Activated T-cell treated with anti-CD3 and anti-CD28 coated beads, Interleukin-2, amount 50 U/mL, for 24 hours (primary cell): ENCODE data around the gene CH25H.
A peak's percentile ranks its signal among the peaks of the same experiment; 100 is the strongest.
"Not testable (repeated sequence)": the region's sequence is repeated elsewhere in the genome, so short reads cannot be mapped to it uniquely, and the experiment has no call there.

Experiments used
- DNase-seq: peaks from one replicate; pipeline ENCODE4 v3.0.0-alpha.2; 2020
- H3K27ac Mint-ChIP-seq: 2 replicates; pipeline ENCODE4 v1.8.0; 2020; ENCODE audit warnings: mild to moderate bottlenecking, mixed read lengths
- H3K27me3 Mint-ChIP-seq: 2 replicates; pipeline ENCODE4 v1.8.0; 2020; ENCODE audit warnings: mixed read lengths
- H3K36me3 Mint-ChIP-seq: 2 replicates; pipeline ENCODE4 v1.8.0; 2020; ENCODE audit warnings: low read depth, mixed read lengths
- H3K4me1 Mint-ChIP-seq: 2 replicates; pipeline ENCODE4 v1.8.0; 2020; ENCODE audit warnings: low read depth, mixed read lengths
- H3K4me3 Mint-ChIP-seq: 2 replicates; pipeline ENCODE4 v1.8.0; 2020; ENCODE audit warnings: mild to moderate bottlenecking, moderate library complexity, mixed read lengths
- H3K9me3 Mint-ChIP-seq: 2 replicates; pipeline ENCODE4 v1.8.0; 2020; ENCODE audit warnings: mixed read lengths

CH25H gene, protein sequence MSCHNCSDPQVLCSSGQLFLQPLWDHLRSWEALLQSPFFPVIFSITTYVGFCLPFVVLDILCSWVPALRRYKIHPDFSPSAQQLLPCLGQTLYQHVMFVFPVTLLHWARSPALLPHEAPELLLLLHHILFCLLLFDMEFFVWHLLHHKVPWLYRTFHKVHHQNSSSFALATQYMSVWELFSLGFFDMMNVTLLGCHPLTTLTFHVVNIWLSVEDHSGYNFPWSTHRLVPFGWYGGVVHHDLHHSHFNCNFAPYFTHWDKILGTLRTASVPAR

DNA sequence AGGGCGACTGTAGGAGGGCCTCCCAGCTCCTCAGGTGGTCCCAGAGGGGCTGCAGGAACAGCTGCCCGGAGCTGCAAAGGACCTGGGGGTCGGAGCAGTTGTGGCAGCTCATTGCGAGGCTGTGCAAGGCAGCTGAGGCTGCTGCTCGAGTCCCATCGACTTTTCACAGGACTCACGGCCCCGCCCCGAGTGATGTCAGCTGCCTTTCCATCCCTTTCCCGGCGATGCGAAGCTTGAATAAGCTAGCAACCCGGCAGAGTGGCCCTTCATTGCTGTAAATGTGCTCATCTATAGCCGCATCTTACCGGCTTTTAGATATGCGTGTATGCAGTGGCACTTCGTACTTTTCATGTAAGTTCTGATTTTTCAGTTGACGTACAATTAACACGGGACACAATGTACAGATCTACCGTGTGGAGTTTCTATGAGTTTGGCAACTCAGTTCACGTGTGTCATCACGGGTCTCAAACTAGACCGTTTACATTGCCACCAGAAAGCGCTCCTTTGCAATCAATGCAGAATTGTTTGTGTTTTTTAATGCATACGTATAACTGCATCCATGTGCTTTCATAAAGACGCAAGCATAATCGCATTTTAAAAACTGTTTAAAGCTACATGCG, at the start of gene CH25H:
Gene CH25H, minus strand, starts transcription at position 137 of the 620 bp plus-strand sequence. Its CDS starts 25 bp downstream, at position 112.
- Mint-ChIP-seq H3K27me3 (peaks cover 34% of the 10 kb centered on the region), H3K36me3 (no peaks in the 10 kb centered on the region), H3K9me3 (no peaks in the 10 kb centered on the region), H3K27ac (peak within 1 kb of the TSS; percentile 58), H3K4me3 (peak within 1 kb of the TSS; percentile 70), H3K4me1 (peaks cover 19% of the 10 kb centered on the region)
- peak; percentile 71 for DNase-seq

DNA sequence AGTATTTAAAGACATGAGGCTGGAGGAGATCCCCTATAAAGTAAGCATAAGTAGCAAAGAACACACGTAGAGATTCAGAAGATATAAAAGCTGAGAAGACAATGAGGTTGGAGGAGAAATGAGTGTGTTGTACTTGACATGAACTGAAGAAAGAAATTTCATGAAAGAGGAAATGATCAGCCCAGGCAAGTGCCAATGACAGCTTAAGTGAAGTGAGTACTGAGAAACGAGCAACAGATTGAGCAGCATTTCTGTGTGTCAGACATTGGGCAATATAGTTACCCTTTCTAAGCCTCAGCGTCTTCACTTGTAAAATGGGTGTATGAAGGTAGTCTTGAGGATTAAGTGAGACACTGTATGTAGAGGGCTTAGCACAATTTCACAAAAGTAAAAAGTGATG, 49.2 kb upstream of the CH25H start:
- no peak overlapping the region for H3K4me3 Mint-ChIP-seq
- peaks cover 8% of the 10 kb centered on the region for H3K27me3 Mint-ChIP-seq
- H3K9me3 Mint-ChIP-seq = peaks cover 15% of the 10 kb centered on the region
- H3K27ac Mint-ChIP-seq = no peak overlapping the region
- peaks cover 7% of the 10 kb centered on the region for H3K36me3 Mint-ChIP-seq
- DNase-seq = no peak
- H3K4me1 Mint-ChIP-seq = peaks cover 25% of the 10 kb centered on the region

DNA sequence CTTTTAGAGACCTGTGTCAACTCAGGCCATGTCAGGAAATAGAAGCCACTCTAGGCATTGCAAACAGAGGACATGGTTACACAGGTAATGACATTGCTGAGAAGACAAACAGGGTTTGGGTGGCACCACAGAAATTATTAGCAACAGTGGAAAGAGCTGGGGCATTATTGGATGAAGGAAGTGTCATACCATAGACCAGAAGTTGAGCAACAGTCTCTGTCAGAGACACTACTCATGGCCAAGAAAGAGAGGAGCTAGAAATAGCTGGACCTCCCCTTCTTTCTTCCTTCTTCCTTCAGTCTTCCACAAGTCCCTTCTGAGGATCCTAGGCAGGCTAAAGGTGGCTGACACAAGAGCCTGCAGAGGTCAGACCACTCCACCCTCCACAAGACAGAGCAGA, 48.7 kb upstream of the CH25H start:
- H3K36me3 Mint-ChIP-seq = peaks cover 9% of the 10 kb centered on the region
- H3K9me3 Mint-ChIP-seq = peaks cover 15% of the 10 kb centered on the region
- no peak overlapping the region for H3K27ac Mint-ChIP-seq
- H3K27me3 Mint-ChIP-seq = peaks cover 8% of the 10 kb centered on the region
- no peak overlapping the region for H3K4me3 Mint-ChIP-seq
- no peak for DNase-seq
- H3K4me1 Mint-ChIP-seq = peaks cover 28% of the 10 kb centered on the region

DNA sequence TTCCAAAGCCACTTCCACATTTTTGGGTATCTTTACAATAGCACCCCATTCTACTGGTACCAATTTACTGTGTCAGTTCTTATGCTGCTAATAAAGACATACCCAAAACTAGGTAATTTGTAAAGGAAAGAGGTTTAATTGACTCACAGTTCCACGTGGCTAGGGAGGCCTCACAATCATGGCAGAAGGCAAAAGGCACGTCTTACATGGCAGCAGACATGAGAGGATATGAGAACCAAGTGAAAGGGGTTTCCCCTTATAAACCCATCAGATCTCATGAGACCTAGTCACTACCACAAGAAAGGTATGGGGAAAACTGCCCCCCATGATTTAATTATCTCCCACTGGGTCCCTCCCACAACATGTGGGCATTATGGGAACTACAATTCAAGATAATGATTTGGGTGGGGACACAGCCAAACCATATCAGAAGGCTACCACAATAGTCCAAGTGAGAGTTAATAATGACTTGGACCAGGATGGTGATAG, 48.0 kb upstream of the CH25H start:
- H3K36me3 Mint-ChIP-seq, H3K27me3 Mint-ChIP-seq, H3K27ac Mint-ChIP-seq, DNase-seq, H3K4me3 Mint-ChIP-seq: not testable (repeated sequence)
- peaks cover 15% of the 10 kb centered on the region for H3K9me3 Mint-ChIP-seq
- H3K4me1 Mint-ChIP-seq = peaks cover 30% of the 10 kb centered on the region

DNA sequence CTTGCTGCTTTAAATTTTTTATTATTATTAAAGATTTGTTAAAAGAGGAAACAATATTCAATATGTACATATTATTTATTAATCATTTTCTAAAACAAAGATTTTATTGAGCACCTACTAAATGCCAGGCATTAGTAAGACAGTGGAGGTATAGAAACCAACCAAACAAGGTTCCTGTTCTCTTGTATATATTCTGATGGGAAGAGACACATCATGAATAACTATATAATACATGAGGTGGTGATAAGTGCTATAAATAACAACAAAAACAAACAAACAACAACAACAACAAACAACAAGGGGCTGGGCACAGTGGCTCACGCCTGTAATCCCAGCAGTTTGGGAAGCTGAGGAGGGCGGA, 45.1 kb upstream of the CH25H start:
- Mint-ChIP-seq H3K36me3 (peaks cover 9% of the 10 kb centered on the region), H3K9me3 (peaks cover 15% of the 10 kb centered on the region), H3K27me3 (peaks cover 4% of the 10 kb centered on the region), H3K4me1 (peaks cover 43% of the 10 kb centered on the region), H3K27ac (peak overlapping the region; percentile 73), H3K4me3 (peak overlapping the region; percentile 88)
- no peak for DNase-seq

DNA sequence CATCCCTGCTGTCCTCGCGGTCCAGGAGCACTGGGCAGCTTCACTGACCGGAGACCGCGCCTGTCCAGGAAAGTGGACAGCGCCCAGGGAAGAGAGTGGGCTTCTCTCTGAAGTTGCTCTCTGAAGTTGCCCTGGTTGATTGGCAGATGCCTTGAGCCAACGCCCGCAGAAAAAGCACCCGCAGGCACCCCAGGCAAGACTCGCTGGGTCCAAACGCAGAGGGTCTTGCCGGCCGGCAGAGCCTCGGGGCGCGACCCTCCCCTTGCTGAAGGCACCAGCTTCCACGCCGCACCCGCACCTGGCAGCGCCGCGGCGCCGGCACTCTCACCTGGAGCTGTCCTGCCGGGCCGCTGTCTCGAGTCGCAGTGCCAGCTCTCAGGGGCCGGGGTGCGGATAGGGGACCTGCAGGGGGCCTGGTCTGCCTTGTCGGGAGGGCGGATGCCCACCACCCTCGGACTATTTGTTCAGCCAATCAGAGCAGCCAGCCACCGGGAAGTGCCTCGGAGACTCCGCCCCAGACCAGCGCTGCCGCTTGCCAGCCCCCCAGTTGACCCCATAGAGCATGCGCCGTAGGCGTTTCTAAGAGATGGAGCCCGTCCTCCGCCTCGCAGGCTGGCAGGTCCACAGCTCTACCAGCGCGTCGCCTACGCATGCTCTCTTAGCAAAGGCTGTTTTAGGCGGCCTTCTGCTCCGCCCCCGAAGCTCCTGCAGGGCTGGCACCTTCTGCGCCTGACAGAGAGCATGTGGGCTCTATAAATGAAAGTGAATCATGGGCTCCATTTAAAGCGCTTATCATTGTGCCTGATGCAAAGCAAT, 44.5 kb upstream of the CH25H start, which contains the start of gene LIPA:
Gene LIPA, minus strand, starts transcription at position 367 of the 816 bp plus-strand sequence. CDS start 4,127 bp downstream, outside the sequence.
- peak within 1 kb of the TSS; percentile 88 for H3K4me3 Mint-ChIP-seq
- H3K36me3 Mint-ChIP-seq = peaks cover 9% of the 10 kb centered on the region
- peak within 1 kb of the TSS; percentile 73 for H3K27ac Mint-ChIP-seq
- peaks cover 43% of the 10 kb centered on the region for H3K4me1 Mint-ChIP-seq
- H3K27me3 Mint-ChIP-seq = peaks cover 3% of the 10 kb centered on the region
- peaks cover 15% of the 10 kb centered on the region for H3K9me3 Mint-ChIP-seq
- DNase-seq = peak; percentile 93

DNA sequence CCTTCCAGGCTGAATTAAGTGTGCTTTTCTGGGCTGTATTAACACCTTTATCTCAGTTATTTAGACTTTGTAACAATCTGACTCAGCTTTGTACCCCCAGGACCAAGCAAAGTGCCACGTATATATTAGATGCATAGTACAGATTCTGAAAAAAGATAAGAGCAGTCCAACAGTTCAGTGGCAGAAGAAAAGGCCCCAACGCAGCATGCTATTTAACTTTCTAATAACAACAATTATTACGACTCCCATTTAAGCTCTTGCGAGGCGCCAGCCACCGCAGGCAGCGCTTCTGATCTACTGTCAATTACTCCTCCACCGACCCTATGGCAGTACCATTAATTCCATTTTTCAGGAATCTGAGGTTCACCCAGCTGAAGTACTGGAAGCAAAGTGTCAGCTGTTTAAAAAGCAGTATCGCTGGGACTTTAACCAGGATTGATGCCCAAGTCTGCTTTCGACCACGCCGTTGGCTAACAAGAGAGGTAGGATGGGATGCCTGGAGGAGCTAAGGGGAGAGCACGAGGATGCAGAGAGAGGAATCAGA, 43.8 kb upstream of the CH25H start:
- H3K27me3 Mint-ChIP-seq = no peaks in the 10 kb centered on the region
- peak overlapping the region; percentile 72 for H3K27ac Mint-ChIP-seq
- no peak for DNase-seq
- H3K36me3 Mint-ChIP-seq = peaks cover 10% of the 10 kb centered on the region
- peak overlapping the region; percentile 88 for H3K4me3 Mint-ChIP-seq
- peaks cover 15% of the 10 kb centered on the region for H3K9me3 Mint-ChIP-seq
- peaks cover 43% of the 10 kb centered on the region for H3K4me1 Mint-ChIP-seq

DNA sequence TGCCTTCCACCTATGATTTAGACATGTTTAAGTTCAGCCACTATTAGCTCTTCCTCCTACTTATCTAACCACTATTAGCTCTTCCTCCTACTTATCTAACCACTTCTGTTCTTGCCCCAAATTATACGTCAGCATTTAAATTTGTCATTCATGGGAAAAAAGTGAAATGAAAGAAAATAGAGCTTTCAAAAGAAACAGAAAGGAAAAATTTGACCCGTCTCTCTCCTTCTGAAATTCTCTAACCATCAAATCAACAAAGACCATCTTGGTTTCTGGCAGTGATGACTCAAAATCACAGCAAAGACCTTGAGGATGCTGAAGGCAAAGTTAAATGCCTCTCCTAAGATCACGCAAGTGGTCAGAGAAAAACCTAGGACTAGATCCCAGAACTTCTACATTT, 41.9 kb upstream of the CH25H start:
- H3K27me3 Mint-ChIP-seq = no peaks in the 10 kb centered on the region
- DNase-seq = no peak
- no peak overlapping the region for H3K27ac Mint-ChIP-seq
- H3K4me1 Mint-ChIP-seq = peaks cover 35% of the 10 kb centered on the region
- no peak overlapping the region for H3K4me3 Mint-ChIP-seq
- H3K9me3 Mint-ChIP-seq = peaks cover 3% of the 10 kb centered on the region
- H3K36me3 Mint-ChIP-seq = peaks cover 14% of the 10 kb centered on the region

DNA sequence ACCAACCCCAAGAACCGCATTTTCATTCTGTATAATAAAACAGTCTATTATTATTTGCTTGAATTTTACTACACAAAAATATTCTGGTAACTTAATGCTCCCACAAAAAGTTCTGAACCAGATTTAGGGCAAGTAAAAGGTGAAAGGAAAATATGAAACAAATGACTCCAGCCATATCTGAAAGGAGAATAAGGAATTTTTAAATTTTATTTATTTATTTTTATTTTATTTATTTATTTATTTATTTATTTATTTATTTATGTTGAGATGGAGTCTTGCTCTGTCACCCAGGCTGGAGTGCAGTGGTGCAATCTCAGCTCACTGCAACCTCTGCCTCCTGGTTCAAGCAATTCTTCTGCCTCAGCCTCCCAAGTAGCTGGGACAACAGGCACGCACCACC, 40.5 kb upstream of the CH25H start:
- peaks cover 36% of the 10 kb centered on the region for H3K4me1 Mint-ChIP-seq
- DNase-seq, H3K4me3 Mint-ChIP-seq, H3K27me3 Mint-ChIP-seq, H3K9me3 Mint-ChIP-seq, H3K27ac Mint-ChIP-seq: not testable (repeated sequence)
- H3K36me3 Mint-ChIP-seq = peaks cover 20% of the 10 kb centered on the region

DNA sequence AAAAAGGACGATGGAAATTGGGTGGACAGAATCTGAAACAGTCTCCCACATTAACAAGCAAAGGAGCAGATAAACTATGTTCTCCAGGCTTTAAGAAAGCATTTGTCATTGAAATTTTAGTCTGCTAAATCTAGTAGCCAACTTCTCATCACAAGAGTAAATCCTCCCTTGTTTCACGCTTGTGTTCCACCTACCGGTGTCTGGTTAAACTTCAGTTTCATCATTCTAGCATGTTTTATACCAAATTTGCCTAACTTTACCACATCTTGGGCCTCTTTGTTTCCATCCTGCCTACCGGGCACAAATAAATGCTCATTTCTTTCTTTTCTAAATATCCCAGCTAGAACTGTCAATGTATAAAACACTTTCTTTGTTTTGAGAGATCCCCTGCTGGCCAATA, 38.7 kb upstream of the CH25H start:
- Mint-ChIP-seq H3K27ac (no peak overlapping the region), H3K4me3 (no peak overlapping the region), H3K4me1 (peaks cover 28% of the 10 kb centered on the region), H3K9me3 (no peaks in the 10 kb centered on the region), H3K36me3 (peaks cover 24% of the 10 kb centered on the region), H3K27me3 (no peaks in the 10 kb centered on the region)
- DNase-seq = no peak

DNA sequence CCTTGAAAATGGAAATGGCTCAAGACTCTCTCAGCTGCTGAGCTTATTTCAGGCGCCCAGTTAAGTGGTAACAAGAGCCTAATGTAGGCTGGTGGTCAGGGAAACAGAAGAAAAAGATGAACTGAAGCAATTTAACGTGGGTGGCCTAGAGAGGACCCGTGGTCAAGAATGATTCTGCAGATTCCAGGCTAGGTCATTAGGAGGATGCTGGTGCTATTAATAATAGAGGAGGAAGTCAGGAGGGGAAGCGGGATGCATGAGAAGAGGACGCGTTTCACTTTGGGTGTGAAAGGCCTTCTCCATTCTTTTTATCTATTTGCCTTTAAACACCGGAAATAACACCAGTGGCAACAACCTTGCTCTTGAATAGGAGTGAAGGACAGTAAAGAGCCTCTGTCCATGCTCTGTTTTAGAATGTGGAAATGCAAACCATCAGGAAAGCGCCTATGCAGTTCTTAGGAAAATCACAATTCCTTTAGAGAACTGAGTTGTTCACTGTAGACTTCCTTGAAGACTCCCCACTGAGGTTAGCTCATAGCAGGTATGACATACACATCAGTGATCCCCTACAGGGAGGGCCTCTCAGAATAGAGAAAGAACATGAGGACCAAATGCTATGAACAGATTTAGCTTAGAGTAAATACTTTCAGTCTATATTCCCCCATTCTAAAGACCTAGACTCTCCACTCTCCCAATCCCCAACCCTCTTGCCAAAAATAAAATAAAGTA, 35.9 kb upstream of the CH25H start:
- Mint-ChIP-seq H3K36me3 (peaks cover 34% of the 10 kb centered on the region), H3K9me3 (no peaks in the 10 kb centered on the region), H3K27me3 (no peaks in the 10 kb centered on the region), H3K4me3 (no peak overlapping the region), H3K27ac (no peak overlapping the region), H3K4me1 (peaks cover 12% of the 10 kb centered on the region)
- DNase-seq = no peak

DNA sequence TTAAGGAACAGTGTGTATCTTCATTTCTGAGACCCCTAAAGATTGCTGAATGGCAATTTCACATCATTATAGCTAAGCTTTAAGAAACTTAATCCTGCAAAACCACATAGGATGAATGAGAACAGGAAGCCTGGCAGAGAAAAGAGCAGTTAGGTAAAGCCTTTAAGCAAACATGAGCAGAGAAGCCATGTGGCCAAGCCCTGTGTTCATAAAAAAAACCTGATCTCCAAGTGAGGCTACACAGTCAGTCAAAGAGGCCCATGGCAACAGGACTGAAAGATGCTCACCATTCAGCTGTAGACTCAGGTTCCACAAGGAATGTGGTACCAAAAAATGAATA, 35.2 kb upstream of the CH25H start:
- Mint-ChIP-seq H3K27me3 (no peaks in the 10 kb centered on the region), H3K9me3 (no peaks in the 10 kb centered on the region), H3K36me3 (peaks cover 36% of the 10 kb centered on the region), H3K4me3 (no peak overlapping the region), H3K4me1 (peaks cover 11% of the 10 kb centered on the region), H3K27ac (no peak overlapping the region)
- DNase-seq = no peak

DNA sequence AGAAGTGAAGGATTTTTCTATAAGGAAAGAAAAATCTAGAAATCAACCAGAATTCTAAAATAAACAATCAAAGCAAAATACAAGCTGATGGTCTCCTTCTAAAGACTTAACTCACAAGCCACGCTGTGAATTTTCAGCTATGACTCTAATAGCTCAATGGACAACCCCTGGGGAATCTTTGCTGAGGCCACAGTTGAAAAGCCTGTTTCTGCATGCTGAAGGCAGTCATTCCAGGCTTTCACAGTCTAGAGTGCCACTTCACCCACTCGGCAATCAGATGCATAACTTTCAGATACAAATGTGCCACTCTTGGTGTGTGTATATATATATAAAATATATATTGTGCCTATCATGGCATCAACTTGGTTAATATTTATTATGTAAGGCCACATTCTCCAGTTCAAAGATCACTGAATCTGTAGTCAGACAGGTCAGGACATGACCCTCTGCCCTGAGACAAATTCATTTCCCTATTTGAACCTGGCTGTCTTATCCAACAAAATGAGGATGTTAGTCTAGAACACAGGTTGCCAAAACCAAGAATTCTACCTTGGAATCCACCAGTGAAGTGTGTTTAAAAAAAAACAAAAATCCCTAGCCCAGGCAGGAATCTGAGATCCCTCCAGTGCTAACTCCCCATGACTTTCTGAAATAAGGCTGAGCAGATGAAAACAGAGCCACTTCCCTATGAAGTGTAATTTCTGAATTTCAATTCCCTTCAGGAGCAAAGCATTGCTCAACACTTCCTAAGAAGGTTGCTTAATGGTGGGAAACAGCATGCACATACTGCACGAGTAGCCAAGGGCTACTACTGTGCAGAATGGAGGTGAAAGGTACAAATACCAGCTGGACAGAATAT, 34.6 kb upstream of the CH25H start:
- H3K36me3 Mint-ChIP-seq = peaks cover 36% of the 10 kb centered on the region
- no peak overlapping the region for H3K4me3 Mint-ChIP-seq
- no peaks in the 10 kb centered on the region for H3K9me3 Mint-ChIP-seq
- H3K27me3 Mint-ChIP-seq = no peaks in the 10 kb centered on the region
- H3K4me1 Mint-ChIP-seq = peaks cover 11% of the 10 kb centered on the region
- no peak overlapping the region for H3K27ac Mint-ChIP-seq
- no peak for DNase-seq
